Iris pigment epithelial cell (primary cell): ENCODE measurements around the gene CD99L2.

Experiments
- DNase-seq: peaks from one replicate; pipeline ENCODE4 v3.0.0-alpha.2; 2011; ENCODE audit warnings: low read depth

CD99L2 gene

DNA sequence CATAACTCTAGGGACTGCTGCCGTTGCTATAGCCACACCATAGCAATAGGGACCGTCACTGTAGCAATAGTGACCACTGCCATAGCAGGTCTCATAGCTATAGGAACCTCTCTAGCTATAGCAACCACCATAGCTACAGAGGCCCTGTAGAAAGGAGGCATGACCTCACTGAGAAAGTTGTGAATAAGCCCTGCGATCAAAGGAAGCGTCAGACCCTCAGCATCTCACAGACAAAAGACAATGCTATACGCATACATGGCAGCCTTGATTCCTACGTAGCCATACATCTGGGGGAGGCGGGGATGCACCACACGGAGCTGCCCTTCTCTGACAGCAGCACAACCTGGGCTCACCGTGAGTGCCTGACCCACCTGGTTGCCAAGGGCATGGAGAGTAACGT lies 116.8 kb downstream of the CD99L2 start:
- DNase-seq, result no peak

DNA sequence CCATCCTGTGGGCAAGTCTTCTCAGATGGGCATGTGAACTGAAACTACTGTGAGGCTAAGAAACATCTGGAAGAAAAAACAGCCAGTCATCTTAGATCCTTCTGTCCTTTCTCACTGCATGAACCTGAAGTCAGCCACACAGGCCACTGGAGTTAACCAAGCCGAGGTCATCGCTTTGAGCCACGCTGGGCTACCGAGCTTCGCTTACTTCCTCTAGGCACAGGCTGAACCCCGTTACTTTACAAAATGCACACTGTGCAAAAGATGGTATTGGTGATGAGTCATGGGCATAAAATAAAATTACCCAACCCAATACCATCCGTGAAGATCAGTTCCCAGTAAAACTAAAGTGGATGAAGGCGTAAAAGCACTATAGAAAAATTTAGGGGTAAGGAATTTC lies 119.1 kb downstream of the CD99L2 start:
- DNase-seq, result no peak

DNA sequence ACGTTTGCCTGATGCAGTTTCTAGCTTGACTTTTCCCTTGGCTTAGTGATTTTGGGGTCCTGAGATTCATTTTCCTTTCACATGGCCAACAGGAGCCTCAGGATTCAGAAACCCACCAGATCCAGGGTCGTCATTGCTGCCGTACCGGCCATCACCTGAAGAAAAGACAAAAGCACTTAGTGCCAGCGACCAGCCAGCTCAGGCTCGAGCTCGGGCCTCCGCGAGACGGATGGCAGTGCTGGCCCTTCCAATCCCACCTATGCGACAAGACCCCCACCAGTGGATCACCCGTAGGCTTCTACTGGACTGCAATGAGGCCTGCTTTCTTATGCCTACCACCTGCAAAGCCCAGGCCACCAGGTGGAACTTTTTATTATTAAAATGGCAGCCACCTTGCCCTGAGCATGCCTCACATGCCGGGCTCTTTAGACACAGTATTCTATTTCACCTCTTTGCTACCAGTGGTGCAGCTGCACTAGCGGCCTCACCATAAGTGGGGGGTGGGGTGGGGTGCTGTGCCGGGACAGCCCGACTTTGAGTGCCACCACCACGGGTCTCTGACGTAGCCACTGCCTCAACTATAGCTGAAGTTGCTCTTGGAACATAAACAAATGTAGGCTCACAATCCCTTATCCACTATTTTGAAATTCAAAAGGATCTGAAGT lies 121.0 kb downstream of the CD99L2 start:
- no peak for DNase-seq

DNA sequence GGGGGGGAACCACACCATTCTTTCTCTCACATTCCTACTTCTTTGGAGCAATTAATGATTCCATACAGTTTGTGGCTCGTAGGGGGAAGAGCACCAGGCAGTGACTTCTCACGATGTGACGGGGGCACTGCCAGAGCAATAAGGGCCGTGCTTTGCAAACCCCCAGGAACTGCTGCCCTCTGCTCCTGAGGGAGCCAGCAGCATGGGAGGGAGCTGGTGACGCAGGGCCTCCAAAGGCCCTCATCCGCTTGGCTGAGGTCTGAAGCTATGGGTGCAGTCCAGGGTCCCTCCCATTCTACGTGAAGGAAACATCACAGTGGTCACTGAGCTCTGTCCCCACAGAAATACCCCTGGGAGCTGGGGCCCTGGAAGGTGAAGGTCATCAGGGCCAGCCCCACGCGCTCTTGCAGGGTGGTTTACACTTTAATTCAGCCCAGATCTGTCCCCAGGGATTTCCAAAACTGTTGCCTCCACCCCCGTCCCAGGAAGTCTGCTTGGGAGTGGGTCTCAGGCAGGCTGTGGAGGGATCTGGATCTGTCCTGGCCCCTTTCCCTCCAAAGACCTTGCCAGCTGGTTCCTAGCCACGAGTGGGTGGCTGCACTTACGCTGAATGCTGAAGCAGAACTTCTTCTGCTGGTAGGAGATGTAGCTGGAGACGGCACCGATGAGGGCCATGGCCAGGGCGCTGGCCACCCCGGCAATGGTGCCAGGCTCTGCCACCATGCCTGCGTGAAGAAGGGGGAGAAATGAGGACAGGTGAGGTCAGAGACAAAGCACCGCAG lies 122.7 kb downstream of the CD99L2 start:
- DNase-seq, result no peak

DNA sequence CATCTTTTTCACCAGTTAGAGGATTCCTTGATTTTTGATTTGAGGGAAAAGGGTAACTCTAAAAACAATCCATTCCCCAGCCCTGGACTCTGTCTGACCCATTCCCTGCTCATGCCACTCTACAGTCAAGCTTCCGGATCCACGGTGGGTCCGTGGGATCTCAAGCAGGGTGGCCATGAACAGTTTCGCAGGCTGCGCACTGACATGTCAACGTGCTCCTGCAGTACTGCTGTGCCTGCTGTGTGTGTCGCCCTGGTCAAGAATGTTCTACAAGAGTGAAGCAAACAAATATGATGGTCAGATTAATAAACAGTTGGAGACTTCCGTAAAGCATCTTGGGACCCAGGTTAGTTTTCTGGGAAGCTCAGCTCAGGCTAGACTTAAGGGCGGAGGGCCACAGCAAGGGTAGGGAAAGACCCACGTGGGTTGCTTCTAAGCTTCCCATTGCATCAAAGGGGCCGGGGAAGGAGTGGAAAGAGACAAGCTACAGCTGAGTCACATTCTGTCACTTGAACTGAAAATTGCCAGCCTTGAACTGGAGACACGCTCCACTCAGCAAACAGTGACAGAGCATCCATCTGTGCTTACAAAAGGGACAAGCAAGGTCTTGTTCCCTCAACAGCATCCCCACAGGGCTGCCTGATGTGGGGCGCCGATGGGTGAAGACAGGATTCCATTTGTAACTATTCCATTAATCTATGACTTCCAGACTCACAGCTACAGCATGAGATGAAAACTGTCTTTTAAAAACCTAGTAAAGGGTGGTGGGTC lies 123.5 kb downstream of the CD99L2 start:
- no peak for DNase-seq

DNA sequence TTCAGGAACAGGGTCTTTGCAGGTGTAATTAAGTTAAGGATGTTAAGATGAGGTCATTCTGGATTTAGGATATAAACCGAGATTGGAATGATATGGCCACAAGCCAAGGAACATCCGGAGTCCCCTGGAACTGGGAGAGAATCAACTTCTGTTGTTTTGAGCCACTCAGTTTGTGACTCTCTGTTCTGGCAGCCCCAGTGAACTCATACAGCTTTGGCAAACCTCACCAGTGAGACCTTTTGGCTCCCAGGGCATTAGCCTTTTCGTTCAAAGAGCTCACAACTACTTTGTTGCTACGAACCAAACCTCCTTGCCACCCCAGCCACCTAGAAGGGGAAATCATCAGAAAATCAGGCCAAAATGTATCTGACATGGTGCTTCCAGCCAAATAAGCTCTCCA lies 124.8 kb downstream of the CD99L2 start:
- DNase-seq, result no peak

DNA sequence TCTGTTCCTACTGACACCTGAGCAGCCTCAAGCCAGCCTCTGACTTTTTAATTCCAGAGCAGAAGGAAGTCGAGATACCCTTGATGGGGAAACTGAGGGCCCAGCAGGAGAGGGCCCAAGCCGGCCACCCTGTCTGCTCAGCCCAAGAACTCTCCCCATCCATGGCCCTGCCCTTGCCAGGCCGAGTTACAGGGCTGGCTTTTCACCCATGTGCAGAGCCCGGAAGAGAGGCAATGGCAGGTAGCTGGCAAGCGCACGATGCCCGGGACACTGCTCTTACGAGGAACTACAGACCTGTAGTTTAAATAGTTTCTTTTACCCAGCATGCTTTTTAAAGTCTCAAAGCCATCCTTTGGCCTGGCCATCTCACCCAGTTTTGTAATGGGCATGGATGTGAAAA lies 125.4 kb downstream of the CD99L2 start:
- no peak for DNase-seq

DNA sequence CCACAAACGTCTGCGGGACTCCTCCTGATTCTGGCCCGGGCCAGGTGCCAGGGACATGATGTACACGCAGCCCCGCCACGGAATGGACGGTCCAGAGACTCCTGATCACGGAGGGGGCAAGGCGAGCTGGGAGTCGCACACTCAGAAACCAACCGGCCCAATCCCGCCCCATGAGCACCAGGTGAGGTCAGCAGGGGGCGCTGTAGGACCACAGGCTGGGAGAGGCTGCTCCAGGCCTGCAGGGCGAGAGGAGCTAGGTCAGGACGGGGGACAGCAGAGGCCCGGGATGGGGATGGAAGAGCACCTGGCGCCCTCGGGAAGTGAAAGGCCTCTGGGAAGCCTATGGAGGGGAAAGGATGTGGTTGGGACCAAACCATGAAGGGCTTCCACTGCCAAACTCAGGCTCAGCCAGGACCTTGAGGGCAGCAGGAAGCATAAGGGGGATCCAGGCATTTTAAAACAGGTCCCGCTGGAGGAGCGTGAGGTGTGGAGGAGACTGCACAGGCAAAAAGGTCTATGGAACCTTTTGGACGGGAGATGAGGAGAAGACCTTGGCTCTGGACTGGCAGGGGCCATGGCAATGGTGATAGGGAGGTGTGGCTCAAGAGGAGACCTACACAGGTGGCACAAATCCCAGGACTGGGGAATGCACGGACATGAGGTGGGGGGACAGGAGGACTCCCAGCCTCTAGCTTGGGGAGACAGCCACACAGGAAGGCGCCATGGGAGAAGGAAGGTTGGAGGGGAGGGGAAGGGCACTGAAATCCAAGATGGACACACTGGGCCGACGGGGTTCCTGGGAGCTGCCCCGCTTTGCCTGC lies 126.1 kb downstream of the CD99L2 start:
- peak; percentile 53 for DNase-seq

DNA sequence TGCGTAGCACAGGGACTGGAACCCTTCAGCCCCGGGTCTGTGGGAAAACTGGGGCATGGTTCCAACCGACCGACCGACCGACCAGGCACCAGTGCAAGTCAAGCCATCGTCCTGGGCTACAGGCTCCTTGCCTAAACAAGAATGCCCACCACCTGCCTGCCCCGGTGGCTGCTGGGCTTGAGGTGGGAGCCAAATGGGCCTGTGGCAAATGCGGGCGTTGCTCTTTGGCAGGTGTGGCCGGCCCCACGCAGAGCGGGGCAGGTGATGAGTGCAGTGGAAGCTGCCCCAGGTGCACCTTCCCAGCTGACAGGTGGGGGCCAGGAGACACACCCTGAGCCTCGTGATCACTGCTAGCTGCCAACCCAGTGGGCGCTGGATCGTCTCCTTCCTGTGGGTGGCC lies 127.4 kb downstream of the CD99L2 start:
- no peak for DNase-seq

DNA sequence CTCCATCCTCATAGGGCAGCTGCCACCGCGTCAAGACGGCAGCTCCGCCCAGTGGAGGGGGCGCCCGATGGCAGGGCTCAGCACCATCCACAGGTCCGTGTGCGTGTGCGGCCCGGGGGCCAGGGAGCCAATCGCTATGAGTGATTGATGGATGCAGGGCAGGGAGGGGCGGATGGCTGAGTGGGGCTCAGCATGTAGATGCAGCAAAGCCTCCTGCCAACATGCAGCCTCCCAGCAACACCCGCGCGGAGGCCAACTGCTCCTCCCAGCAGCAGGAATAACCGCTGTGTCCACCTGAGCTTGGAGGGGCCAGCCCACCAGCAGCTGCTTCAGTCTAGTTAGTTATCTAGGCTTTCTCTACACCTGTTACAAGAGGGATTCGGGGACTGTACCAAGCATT lies 127.8 kb downstream of the CD99L2 start:
- DNase-seq, result no peak

DNA sequence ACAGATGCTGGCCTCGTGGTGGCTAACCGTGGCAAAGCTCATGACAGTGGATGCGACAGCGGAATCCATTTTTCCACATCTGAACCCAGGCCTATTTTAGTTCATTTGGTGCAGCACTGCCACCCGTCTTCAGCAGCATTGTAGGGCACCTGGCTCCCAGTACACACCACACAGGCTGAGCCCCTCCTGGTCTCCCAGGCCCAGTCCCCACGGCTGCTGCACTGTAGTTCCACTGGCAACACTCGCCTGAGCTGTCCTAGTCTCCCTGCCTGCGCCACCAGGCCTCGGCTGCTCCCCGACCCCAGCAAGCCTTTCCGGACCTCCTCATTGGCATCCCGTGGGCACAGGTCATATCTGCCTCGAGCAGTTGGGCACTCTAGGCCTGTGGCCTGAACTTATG lies 129.1 kb downstream of the CD99L2 start:
- DNase-seq, result no peak

DNA sequence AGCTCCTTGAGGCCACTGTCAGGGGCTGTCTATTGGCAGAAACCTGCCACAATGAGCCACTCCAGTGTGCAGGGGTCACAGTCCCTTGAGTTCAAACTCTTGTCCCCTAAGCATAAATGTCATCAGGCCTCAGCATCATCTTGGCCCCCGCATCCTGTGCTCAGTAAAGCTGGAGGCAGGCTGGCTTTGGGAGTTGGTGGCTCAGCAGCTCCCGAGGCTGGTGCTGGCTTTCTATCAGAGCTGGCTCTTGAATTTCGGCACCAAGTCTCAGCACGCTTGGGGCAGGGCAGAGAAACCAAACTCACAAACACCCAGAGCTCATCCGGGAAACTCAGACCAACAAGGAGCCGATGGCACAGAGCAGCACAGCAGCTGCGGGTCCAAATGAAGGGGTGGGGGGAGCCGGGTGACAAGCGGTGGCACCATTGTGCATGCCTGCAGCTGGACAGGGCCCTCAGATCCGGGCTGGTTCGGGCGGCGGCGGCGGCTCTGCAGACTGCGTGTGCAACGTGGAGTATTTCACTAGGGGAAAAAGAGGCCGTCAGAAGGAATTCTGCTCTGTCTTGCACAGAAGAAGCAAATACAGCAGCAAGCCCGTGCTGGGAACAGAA lies 129.8 kb downstream of the CD99L2 start:
- no peak for DNase-seq

DNA sequence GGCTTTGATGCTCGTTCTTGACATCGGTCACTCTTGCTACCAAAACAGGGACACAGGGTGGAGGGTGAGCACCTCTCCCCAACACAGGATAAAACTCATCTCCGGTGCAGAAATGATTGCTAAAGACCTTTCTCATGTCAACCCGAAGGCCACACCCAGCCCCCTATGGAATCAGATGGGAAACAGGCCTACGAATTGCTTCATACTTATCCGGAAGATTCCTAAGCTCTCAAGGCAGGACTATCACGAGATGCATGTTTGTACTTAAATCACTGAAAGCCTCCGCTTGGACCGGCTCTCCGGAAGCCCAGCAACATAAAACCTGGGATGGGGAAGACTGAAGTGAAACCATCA lies 130.4 kb downstream of the CD99L2 start:
- no peak for DNase-seq

DNA sequence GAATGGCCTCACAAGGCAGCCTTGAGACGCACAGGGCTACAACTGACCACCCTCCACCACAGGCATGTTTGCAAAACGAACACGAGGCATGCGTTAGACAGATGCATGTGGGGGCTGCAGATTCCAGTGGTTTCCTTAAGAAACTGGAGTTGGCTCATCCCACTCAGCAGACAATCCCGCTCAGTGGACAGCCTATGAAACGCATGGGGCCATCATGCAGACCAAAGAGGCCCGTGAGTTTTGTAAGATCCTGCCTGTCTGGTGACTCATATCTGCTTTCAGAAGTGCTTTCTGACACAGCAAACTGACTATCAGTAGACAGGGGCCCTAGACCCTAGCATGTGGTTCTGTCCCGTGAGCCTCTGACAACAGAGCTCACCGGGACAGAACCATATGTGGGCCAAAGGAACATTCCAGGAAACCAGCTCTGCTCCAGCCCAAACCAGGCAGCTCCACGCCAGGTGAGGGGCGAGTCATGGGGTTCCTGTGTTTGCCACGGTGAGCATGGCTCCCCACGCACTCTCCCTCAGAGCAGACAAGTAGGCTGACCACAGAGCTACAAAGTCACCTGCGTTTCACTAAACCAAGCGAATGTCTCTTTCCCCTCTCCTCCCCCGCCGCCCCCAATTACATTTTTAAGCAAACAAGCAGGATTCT lies 130.9 kb downstream of the CD99L2 start:
- DNase-seq, result peak; percentile 94

DNA sequence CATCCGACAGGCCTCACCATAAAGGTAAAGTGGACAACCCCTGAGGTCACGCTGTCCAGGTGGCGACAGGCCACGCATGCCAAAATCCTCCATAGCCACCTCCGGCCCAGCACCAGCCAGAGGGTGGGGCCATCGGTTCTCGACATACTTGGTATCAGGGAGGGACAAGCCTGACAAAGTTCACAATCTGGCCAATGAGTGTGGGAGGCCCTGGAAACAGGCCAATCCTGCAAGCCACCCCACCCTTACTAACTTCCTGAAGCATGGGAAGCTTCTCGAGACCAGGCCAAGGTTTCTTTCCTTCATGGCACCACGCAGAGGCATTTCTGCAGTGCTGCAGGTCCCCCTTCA lies 131.4 kb downstream of the CD99L2 start:
- DNase-seq, result peak; percentile 45

DNA sequence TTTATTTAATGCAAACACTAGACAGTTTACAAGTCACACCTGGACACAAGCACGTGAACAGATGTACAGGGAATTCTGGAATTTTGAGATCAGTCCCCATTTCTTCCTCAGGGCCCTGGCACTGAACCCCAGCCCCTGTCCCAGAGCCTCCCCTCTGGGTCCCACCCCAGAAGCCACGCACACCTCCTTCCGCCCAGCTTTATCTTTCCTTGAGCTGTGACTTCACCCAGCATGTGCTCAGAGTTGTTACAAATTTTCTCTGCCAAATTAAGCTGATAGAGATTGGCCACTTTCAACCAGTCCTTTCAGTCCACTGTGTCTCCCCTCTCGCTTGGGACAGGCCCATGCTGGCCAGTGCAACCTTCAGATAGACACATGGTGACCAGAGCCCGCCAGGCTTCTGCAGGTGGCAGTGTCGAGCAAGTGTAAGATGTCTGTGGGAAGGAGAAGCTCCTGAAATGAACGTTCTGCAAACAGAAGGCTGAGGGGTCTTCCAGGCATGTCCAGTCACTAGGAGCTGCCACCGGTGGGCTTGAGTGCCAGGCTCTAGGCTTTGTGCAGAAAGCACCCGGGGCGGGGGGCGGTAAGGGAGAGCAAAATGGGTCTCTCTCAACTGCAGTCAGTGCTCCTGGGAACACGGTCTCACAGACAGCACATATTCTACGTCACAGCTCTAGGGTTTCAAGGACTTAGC lies 132.0 kb downstream of the CD99L2 start:
- DNase-seq, result no peak

DNA sequence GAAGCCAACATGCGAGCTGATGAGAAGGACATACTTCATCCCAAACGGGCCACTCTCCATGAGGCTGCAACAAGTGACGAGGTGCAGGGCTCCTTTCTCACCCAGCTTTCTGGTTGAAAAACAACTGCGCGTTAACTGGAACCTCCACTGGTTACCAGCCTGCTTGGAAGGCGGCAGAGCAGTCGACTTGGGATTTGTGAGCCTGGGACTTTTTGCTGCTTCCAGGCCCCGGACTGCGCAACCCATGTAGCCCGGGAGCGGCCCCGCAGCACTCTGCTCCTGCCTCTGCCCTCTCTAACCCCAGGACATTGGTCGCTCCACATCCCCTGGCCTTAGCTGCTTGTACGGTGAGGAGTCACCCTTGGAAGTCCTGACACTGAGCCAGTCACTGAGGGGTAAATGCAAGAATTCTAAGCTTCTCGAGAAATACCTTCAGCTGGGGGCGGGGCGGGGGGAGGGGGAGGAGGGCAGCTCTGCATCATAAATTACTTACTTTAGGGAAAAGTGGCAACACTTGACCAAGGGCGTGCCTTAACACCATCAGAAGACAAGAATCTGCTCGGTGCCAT lies 132.6 kb downstream of the CD99L2 start:
- DNase-seq, result no peak

DNA sequence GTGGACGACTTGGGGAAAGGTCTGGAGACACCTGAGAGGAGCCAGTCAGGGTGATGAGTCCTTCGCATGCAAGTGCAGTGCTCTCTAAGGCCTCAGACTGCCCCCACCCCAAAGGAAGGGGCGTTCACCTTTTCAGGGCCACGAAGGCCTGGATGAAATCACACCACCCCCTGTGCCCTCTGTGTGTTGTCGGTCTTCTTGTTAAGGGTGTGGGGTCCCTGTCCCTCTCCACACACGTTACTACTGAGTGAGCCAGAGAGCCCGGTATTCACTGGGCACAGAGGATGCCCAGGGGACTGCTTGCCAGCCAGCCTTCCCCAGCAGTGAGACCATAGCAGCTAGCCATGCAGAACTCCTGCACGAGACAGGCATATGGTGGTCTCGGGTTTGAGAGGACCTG lies 133.2 kb downstream of the CD99L2 start:
- no peak for DNase-seq

DNA sequence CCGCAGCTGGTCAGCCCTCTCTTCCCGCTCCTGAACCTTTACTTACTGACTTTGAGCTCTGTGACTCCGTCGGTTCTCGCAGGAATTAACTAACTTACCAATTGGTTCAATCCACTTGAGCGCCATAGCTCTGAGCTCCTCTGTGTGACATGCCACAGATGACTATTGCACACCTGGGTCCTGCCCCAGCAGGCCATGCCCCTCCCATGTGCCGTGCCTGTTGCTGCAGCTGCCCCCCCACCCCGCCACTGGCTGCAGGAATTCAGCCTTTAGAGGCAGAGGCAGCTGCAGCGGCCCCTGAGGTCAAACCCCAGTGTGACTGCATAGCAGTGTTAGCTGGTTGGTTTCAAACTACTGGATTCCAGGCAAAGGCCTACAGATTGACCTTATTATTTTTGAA lies 134.7 kb downstream of the CD99L2 start:
- DNase-seq, result no peak

DNA sequence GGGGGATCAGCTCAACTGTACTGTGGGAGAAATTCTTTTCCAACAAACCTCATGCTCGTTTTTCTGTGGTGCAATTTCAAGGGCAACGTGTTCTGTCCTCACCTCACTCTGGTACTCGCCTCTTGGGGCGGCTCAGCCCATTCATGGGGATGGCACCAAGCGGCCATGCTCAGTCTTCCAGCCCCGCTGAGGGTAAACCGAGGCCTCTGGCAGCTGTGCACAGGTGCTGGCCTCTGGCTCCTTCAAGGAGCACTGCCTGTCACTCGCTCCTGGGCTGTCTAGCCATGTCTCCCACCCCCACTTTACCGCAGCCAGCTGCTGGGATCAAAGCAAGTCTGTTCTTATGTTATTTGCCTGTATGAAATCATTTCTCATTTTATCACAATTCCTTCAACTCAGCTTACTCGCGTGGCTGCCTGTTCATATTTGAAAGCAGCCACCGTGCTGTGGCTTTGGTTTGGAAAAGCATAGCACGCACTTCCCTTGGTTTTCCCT lies 135.1 kb downstream of the CD99L2 start:
- DNase-seq, result no peak
